Body of pancreas (tissue), 4 donors: ENCODE data around the gene NODAL. TPM values are rescaled to one million over a fixed set of nuclear protein-coding genes. Genes with fewer than 3 reads are reported as not detected.

Experiments used
- ATAC-seq: fragments of 150-250 bp; one replicate; pipeline ENCODE4 v1.9.1; 2016
- DNase-seq, 4 donors: peaks; one replicate each; pipeline ENCODE4 v3.0.0-alpha.2; 2019
- H3K27ac ChIP-seq, 4 donors: fragments of 200-600 bp; sonication (generic); 1 replicate in 3 of 4; 2 replicates in 1 of 4; pipeline versions ENCODE4 v1.5.1 to v1.6.1; 2016 to 2019; ENCODE audit warnings: mild to moderate bottlenecking in 1 of 4, mixed read lengths in 1 of 4, moderate library complexity in 1 of 4
- H3K27me3 ChIP-seq, 2 donors: fragments of 200-600 bp; sonication (generic); one replicate each; pipeline ENCODE4 v1.6.0; 2016; ENCODE audit warnings: mild to moderate bottlenecking in 1 of 2
- H3K36me3 ChIP-seq, 2 donors: fragments of 200-600 bp; sonication (generic); replicated peaks in 1 of 2; 2 replicates each; pipeline ENCODE4 v1.5.1; 2016; ENCODE audit warnings: low read depth in 2 of 2; ENCODE audit not compliant: insufficient read depth in 1 of 2
- H3K4me1 ChIP-seq: fragments of 200-600 bp; sonication (generic); one replicate; pipeline ENCODE4 v1.6.0; 2016
- H3K4me3 ChIP-seq, 2 donors: fragments of 200-600 bp; sonication (generic); 1 replicate in 1 of 2; 2 replicates in 1 of 2; pipeline ENCODE4 v1.5.1; 2016 to 2019
- H3K9me3 ChIP-seq, 3 donors: fragments of 200-600 bp; sonication (generic); 1 replicate in 2 of 3; 2 replicates in 1 of 3; pipeline ENCODE4 v1.5.1; 2016
- POLR2A ChIP-seq, 3 donors: fragments of 450-650 bp; IDR thresholded peaks; one replicate each; pipeline ENCODE4 v1.6.1; 2016; ENCODE audit warnings: antibody characterized with exemption in 3 of 3, mild to moderate bottlenecking in 2 of 3
- WGBS, 2 donors: methylation state at CpG; one replicate each; pipeline ENCODE4 v1.1.5; 2017; 5-methylcytosine and 5-hydroxymethylcytosine counted together
- intact Hi-C: fragments of 100-400 bp; cut with DNase I; formaldehyde crosslinking; loops from one replicate; pipeline ENCODE4 v1.15.1; 2023
- total RNA-seq, 2 donors: library from RNA; depleted of rRNA; stranded (reverse); fragments of >200 nt; gene quantifications; one replicate each; pipeline ENCODE4 v1.1.0, GENCODE V29; 2016
- TF ChIP-seq, protein P1 (sequence below), 7 experiments: fragments of 450-650 bp in 4 of 7; fragments of 200-600 bp in 3 of 7; sonication (generic) in 3 of 7; IDR thresholded peaks; one replicate each; pipeline ENCODE4 v1.5.1; 2016 to 2019; ENCODE audit warnings: antibody characterized with exemption in 7 of 7

NODAL gene
- total RNA-seq, 2 donors from 2014 or later: not detected

DNA sequence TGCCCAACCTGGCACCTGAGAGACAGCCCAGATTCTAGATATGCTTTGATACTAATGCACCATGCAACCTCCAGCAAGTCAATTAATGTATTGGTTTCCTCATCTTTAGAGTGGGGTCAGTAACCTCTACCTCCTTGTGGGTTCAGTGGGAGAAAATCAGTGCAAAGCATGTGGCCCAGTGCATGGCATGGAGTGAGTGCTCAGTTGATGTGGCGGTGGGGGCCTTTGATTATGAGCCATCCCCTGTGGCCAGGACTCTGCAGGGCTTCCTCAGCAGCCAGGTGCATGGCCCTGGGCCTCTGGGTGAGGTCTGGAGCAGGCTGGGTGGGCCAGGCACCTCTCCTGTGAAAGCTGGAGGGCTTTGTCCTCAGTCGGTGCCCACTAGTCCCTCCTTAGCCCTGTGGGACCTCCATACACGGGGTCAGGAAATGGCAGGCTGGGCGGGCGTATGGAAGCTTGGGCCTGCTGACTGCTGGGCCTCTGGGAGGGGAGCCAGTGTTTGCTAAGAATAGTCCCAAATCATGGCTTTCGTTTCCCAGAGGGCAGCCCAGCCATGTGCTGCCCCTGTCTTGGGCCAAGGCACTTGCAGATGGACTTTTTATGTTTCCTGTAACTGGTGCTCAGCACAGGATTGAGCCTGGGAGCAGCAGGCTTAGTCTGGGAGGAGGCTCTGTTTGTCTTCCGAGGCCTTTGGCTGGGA is 40.5 kb upstream of the NODAL start:
- WGBS, 2 donors: 78 to 80% methylated on average over 3 to 7 of the region's 7 CpGs
- peak overlapping the region in 2 of 4 donors; percentile 33 to 86 for H3K27ac ChIP-seq
- H3K4me3 ChIP-seq: no peak overlapping the region
- no peaks in the 10 kb centered on the region for H3K27me3 ChIP-seq
- no peaks in the 10 kb centered on the region for H3K36me3 ChIP-seq
- intact Hi-C loops: no loop called here
- TF ChIP-seq, protein P1, sequence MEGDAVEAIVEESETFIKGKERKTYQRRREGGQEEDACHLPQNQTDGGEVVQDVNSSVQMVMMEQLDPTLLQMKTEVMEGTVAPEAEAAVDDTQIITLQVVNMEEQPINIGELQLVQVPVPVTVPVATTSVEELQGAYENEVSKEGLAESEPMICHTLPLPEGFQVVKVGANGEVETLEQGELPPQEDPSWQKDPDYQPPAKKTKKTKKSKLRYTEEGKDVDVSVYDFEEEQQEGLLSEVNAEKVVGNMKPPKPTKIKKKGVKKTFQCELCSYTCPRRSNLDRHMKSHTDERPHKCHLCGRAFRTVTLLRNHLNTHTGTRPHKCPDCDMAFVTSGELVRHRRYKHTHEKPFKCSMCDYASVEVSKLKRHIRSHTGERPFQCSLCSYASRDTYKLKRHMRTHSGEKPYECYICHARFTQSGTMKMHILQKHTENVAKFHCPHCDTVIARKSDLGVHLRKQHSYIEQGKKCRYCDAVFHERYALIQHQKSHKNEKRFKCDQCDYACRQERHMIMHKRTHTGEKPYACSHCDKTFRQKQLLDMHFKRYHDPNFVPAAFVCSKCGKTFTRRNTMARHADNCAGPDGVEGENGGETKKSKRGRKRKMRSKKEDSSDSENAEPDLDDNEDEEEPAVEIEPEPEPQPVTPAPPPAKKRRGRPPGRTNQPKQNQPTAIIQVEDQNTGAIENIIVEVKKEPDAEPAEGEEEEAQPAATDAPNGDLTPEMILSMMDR (IDR thresholded peaks at IDR 0.05): no peak
- no peak for TF ChIP-seq POLR2A (IDR thresholded peaks at IDR 0.05)
- no peaks in the 10 kb centered on the region for H3K9me3 ChIP-seq
- peaks cover 42% of the 10 kb centered on the region for H3K4me1 ChIP-seq
- ATAC-seq (no peak), DNase-seq (peak in 2 of 4 donors; percentile 23 to 43)

DNA sequence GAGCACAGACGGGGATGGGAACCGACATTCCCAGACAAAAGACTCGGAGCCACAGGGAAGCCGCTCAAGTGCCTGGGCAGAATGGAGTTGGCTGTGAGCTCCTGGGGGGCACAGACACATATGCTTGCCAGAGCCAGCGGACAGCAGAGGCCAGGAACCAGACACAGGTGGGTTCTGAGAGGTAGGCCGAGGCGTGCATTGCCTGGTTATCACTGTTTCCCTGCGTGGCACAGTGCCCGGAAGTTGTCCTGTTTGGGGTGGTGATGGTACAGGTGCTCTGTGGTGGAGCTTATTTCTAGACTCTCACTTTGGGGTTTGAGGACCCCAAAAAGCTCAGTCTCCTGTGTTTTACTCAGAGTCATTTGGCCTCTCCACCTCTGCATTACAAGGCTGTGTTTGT is 39.6 kb upstream of the NODAL start:
- 54 to 97% methylated on average over 5 to 9 of the region's 9 CpGs for WGBS, 2 donors
- H3K27ac ChIP-seq: peak overlapping the region; percentile 63 to 86 (median 72)

DNA sequence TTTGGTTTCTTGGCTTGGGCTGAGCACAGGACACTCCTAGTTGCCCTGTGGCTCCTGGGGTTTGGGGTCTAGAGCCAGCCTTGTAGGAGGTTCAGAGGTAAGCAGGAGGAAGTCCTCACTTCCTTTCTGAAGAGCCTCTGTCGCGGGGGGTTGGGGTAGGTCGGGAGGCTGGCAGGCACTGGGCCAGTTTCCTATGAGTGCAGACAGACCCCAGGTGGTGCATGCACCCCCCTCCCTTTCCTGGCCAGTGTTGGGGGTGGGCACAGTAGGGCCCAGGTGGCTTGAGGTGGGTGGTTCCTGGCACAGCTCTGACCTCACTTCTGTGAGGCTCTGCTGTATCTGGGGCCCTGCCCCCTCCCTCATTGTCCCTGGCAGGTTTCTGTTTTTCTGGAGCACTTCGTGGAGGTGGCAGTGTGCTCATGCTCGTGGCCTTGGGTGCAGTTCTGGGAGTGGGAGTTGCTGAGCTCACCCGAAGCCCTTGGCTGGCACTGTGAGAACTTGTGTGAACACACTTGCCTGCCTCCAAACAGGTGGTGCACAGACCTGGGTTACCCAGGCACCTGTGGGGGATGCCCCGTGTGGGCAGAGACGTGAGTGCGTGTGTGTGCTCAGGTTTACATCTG is 38.9 kb upstream of the NODAL start:
- Histone ChIP-seq H3K4me3 (no peak overlapping the region), H3K27me3 (no peaks in the 10 kb centered on the region), H3K4me1 (peaks cover 42% of the 10 kb centered on the region), H3K27ac (peak overlapping the region; percentile 63 to 86 (median 72)), H3K36me3 (no peaks in the 10 kb centered on the region), H3K9me3 (no peaks in the 10 kb centered on the region)
- intact Hi-C loops: no loop called here
- ATAC-seq: peak; percentile 57
- peak; percentile 20 to 64 (median 27) for TF ChIP-seq POLR2A (IDR thresholded peaks at IDR 0.05)
- TF ChIP-seq, protein P1 (IDR thresholded peaks at IDR 0.05): no peak
- peak; percentile 46 to 94 (median 78) for DNase-seq
- WGBS, 2 donors: 9 to 15% methylated on average over 6 to 9 of the region's 9 CpGs

More for the DNA sequence above, 39.6 kb upstream of the NODAL start:
- intact Hi-C loops: no loop called here
- DNase-seq (peak in 2 of 4 donors; percentile 32 to 63), ATAC-seq (no peak)
- no peaks in the 10 kb centered on the region for H3K9me3 ChIP-seq
- no peaks in the 10 kb centered on the region for H3K27me3 ChIP-seq
- TF ChIP-seq, protein P1 (IDR thresholded peaks at IDR 0.05): no peak
- no peak for TF ChIP-seq POLR2A (IDR thresholded peaks at IDR 0.05)
- peaks cover 42% of the 10 kb centered on the region for H3K4me1 ChIP-seq
- no peak overlapping the region for H3K4me3 ChIP-seq
- no peaks in the 10 kb centered on the region for H3K36me3 ChIP-seq

DNA sequence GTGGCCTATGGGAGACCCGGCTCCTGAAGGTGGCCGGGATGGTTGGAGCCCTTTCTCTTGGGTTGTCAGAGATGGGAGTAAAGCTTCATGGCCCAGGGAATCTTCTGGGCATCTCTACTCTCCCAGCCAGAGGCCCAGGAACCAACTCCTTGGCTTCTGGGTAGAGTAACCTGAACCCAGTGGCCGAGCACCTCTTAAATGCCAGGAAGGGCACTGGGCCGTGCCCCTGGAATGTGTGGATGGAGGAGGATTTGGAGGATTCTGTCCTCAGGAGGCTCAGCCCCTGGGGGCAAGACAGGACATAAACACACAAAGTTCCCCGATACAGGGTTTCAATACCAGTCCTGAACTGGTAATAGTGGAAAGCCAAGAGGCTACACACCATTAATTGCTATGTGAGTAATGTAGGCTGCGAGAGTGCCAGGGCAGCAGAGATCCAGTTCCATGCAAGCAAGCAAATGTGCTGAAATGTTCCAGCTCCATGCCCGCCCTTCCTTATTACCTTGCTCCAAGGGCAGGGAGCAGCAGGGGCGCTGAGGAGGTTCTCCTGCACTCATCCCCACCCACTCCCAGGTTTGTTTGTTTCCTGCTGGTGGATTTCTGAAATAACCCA is 38.3 kb upstream of the NODAL start:
- peak in 2 of 4 donors; percentile 30 to 62 for DNase-seq

More for the DNA sequence above, 38.3 kb upstream of the NODAL start:
- 67 to 68% methylated on average over 6 to 8 of the region's 8 CpGs for WGBS, 2 donors
- Histone ChIP-seq H3K9me3 (no peaks in the 10 kb centered on the region), H3K36me3 (no peaks in the 10 kb centered on the region), H3K4me1 (peaks cover 42% of the 10 kb centered on the region), H3K4me3 (no peak overlapping the region), H3K27ac (peak overlapping the region; percentile 63 to 86 (median 72)), H3K27me3 (no peaks in the 10 kb centered on the region)
- intact Hi-C loops: loop anchor here (10.0 kb wide), 1 partner anchor 275 kb away; no protein-coding TSS in a partner anchor
- no peak for ATAC-seq
- TF ChIP-seq, protein P1 (IDR thresholded peaks at IDR 0.05): no peak
- TF ChIP-seq POLR2A (IDR thresholded peaks at IDR 0.05): no peak
